Thyroid gland (tissue), 4 donors: ENCODE results near the gene LEF1. TPM values are rescaled to one million over a fixed set of nuclear protein-coding genes. Genes with fewer than 3 reads are reported as not detected.

ENCODE experiments used
- DNase-seq, 2 donors: peaks; one replicate each; pipeline ENCODE4 v3.0.0-alpha.2; 2019
- H3K27ac ChIP-seq, 3 donors: fragments of 200-600 bp; sonication (generic); 1 replicate in 2 of 3; 2 replicates in 1 of 3; pipeline ENCODE4 v1.5.1; 2016 to 2019; ENCODE audit warnings: mild to moderate bottlenecking in 1 of 3, moderate library complexity in 1 of 3
- H3K27me3 ChIP-seq: fragments of 200-600 bp; sonication (generic); one replicate; pipeline ENCODE4 v1.5.1; 2019
- H3K36me3 ChIP-seq, 2 donors: fragments of 200-600 bp; sonication (generic); one replicate each; pipeline ENCODE4 v1.5.1; 2016 to 2019
- H3K4me1 ChIP-seq, 2 donors: fragments of 200-600 bp; sonication (generic); one replicate each; pipeline ENCODE4 v1.5.1; 2017 to 2019
- H3K4me3 ChIP-seq, 3 donors: fragments of 200-600 bp; sonication (generic); replicated peaks in 1 of 3; 1 replicate in 2 of 3; 2 replicates in 1 of 3; pipeline ENCODE4 v1.5.1; 2016; ENCODE audit warnings: mild to moderate bottlenecking in 1 of 3
- H3K9me3 ChIP-seq: fragments of 200-600 bp; sonication (generic); one replicate; pipeline ENCODE4 v1.5.1; 2017
- POLR2A ChIP-seq, 2 donors: fragments of 450-650 bp; IDR thresholded peaks; one replicate each; pipeline ENCODE4 v1.6.1; 2017; ENCODE audit warnings: antibody characterized with exemption in 2 of 2, mild to moderate bottlenecking in 2 of 2, moderate library complexity in 1 of 2
- WGBS, 2 donors: methylation state at CpG; one replicate each; pipeline ENCODE4 v1.1.5; 2017; 5-methylcytosine and 5-hydroxymethylcytosine counted together
- intact Hi-C: fragments of 100-400 bp; cut with DNase I; formaldehyde crosslinking; loops from one replicate; pipeline ENCODE4 v1.15.1; 2023
- total RNA-seq, 4 donors: library from RNA; depleted of rRNA; stranded (reverse); fragments of >200 nt; gene quantifications; one replicate each; pipeline ENCODE4 v1.2.3, GENCODE V29; 2016
- TF ChIP-seq, protein P1 (sequence below), 6 experiments: fragments of 200-600 bp in 3 of 6; fragments of 450-650 bp in 3 of 6; sonication (generic) in 3 of 6; IDR thresholded peaks; one replicate each; pipeline ENCODE4 v1.5.1; 2016 to 2019; ENCODE audit warnings: antibody characterized with exemption in 6 of 6, mild to moderate bottlenecking in 2 of 6, inconsistent platforms in 1 of 6, moderate library complexity in 1 of 6

LEF1 gene
- total RNA-seq, 4 donors from 2014 or later, result 4.2 to 24.3 (median 9.9) TPM

- Histone ChIP-seq H3K4me3 (no peak overlapping the region), H3K27ac (peak overlapping the region in 1 of 3 donors; percentile 27), H3K36me3 (no peaks in the 10 kb centered on the region), H3K9me3 (no peaks in the 10 kb centered on the region), H3K27me3 (no peaks in the 10 kb centered on the region), H3K4me1 (peaks cover 0 to 50% of the 10 kb centered on the region in 2 donors)
- peak in 1 of 2 donors; percentile 37 for DNase-seq
- intact Hi-C loops, result no loop called here
- WGBS, 2 donors, result 55 to 60% methylated on average over 3 of the region's 3 CpGs
- TF ChIP-seq, protein P1, sequence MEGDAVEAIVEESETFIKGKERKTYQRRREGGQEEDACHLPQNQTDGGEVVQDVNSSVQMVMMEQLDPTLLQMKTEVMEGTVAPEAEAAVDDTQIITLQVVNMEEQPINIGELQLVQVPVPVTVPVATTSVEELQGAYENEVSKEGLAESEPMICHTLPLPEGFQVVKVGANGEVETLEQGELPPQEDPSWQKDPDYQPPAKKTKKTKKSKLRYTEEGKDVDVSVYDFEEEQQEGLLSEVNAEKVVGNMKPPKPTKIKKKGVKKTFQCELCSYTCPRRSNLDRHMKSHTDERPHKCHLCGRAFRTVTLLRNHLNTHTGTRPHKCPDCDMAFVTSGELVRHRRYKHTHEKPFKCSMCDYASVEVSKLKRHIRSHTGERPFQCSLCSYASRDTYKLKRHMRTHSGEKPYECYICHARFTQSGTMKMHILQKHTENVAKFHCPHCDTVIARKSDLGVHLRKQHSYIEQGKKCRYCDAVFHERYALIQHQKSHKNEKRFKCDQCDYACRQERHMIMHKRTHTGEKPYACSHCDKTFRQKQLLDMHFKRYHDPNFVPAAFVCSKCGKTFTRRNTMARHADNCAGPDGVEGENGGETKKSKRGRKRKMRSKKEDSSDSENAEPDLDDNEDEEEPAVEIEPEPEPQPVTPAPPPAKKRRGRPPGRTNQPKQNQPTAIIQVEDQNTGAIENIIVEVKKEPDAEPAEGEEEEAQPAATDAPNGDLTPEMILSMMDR (IDR thresholded peaks at IDR 0.05), result no peak
- TF ChIP-seq POLR2A (IDR thresholded peaks at IDR 0.05), result no peak
These were observed 52.1 kb downstream of the LEF1 start for GRCh38 chr4:108116423-108117168.

DNA sequence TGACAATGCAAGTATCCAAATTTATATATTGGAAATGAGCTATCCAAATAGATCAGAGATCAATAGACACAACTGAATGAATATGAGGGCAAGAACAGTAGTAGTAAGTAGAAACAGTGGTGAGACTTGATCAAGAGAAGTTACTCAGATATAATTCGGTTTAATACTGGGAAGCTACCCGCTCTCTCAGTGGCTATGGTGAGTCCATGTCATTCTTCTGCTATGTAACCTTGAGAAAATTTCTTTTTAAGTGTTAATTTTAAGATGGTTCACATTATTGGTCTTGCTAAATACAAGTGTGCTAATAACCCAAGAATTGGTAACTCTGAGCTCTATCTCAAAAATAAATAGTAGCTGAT, 53.6 kb downstream of the LEF1 start:
- TF ChIP-seq, protein P1 (IDR thresholded peaks at IDR 0.05), result no peak
- no peak for TF ChIP-seq POLR2A (IDR thresholded peaks at IDR 0.05)
- WGBS, 2 donors, result 99% methylated on average over 2 of the region's 2 CpGs
- no peak overlapping the region for H3K4me3 ChIP-seq

GRCh38 chr4:108114503-108114902, 54.2 kb downstream of the LEF1 start:
- H3K36me3 ChIP-seq, result no peaks in the 10 kb centered on the region
- no peak overlapping the region for H3K27ac ChIP-seq
- H3K4me1 ChIP-seq, result peaks cover 0 to 40% of the 10 kb centered on the region in 2 donors
- intact Hi-C loops, result no loop called here
- TF ChIP-seq, protein P1 (IDR thresholded peaks at IDR 0.05), result no peak
- TF ChIP-seq POLR2A (IDR thresholded peaks at IDR 0.05), result no peak
- no peaks in the 10 kb centered on the region for H3K27me3 ChIP-seq
- H3K4me3 ChIP-seq, result no peak overlapping the region
- no peak for DNase-seq
- 70 to 88% methylated on average over 6 of the region's 6 CpGs for WGBS, 2 donors
- no peaks in the 10 kb centered on the region for H3K9me3 ChIP-seq

More for the DNA sequence above, 53.6 kb downstream of the LEF1 start:
- intact Hi-C loops, result no loop called here
- DNase-seq, result no peak
- Histone ChIP-seq H3K27me3 (no peaks in the 10 kb centered on the region), H3K27ac (no peak overlapping the region), H3K36me3 (no peaks in the 10 kb centered on the region), H3K4me1 (peaks cover 0 to 40% of the 10 kb centered on the region in 2 donors), H3K9me3 (no peaks in the 10 kb centered on the region)

DNA sequence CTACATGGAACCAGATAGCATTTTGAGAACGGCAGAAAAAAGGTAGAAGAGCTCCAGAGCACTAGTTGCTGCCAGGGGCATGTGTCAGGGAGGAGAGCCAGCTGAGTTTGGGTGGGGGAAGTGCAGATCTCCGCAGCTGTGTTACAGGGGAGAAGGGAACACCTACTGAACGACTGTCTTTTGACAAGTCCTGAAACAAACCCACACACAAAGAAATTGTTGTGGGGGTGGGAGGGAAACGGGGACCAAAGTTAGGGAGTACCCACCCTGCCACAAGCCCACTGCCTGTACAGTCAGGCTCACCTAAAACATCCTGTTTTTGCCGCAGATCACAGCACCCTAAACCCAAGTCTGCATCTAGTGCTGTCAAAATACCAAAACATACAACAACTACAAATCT, 55.5 kb downstream of the LEF1 start:
- peak; percentile 17 to 40 for DNase-seq
- Histone ChIP-seq H3K4me3 (no peak overlapping the region), H3K27me3 (no peaks in the 10 kb centered on the region), H3K27ac (no peak overlapping the region), H3K4me1 (peaks cover 0 to 39% of the 10 kb centered on the region in 2 donors), H3K36me3 (no peaks in the 10 kb centered on the region), H3K9me3 (no peaks in the 10 kb centered on the region)
- 36 to 39% methylated on average over 5 of the region's 5 CpGs for WGBS, 2 donors
- no peak for TF ChIP-seq POLR2A (IDR thresholded peaks at IDR 0.05)
- TF ChIP-seq, protein P1 (IDR thresholded peaks at IDR 0.05), result no peak
- intact Hi-C loops, result no loop called here

GRCh38 chr4:108111781-108112180, 57.0 kb downstream of the LEF1 start:
- TF ChIP-seq, protein P1 (IDR thresholded peaks at IDR 0.05), result no peak
- no peak for TF ChIP-seq POLR2A (IDR thresholded peaks at IDR 0.05)
- DNase-seq, result no peak
- intact Hi-C loops, result no loop called here
- Histone ChIP-seq H3K27me3 (no peaks in the 10 kb centered on the region), H3K27ac (no peak overlapping the region), H3K9me3 (no peaks in the 10 kb centered on the region), H3K4me1 (peaks cover 0 to 25% of the 10 kb centered on the region in 2 donors), H3K4me3 (no peak overlapping the region), H3K36me3 (no peaks in the 10 kb centered on the region)
- 91 to 96% methylated on average over 4 of the region's 4 CpGs for WGBS, 2 donors
